WTC11 (cell line): ENCODE results near the gene PNMA8C. TPM values are rescaled to one million over a fixed set of nuclear protein-coding genes. Genes with fewer than 3 reads are reported as not detected.
A peak's percentile ranks its signal among the peaks of the same experiment; 100 is the strongest.

Experiments
- ATAC-seq: fragments of 200-7000 bp; cut with Tn5 transposase; 2 replicates; pipeline ENCODE4 v1.10.0; 2021; ENCODE audit warnings: mild to moderate bottlenecking, moderate library complexity
- CTCF ChIA-PET: fragments of 300-600 bp; sonication (Branson Sonifier 250); formaldehyde crosslinking; loops from one replicate; lab custom pipeline; 2021; ENCODE audit warnings: antibody characterized with exemption; lab: Charles Lee
- POLR2A ChIA-PET: fragments of 350-600 bp; sonication (Branson Sonifier 250); formaldehyde crosslinking; loops from one replicate; lab custom pipeline; 2021; ENCODE audit warnings: antibody characterized with exemption; lab: Charles Lee
- DNase-seq: peaks from one replicate; pipeline ENCODE4 v3.0.0; 2021; ENCODE audit warnings: low spot score
- H3K27ac Mint-ChIP-seq: 2 replicates; pipeline ENCODE4 v1.8.0; 2021; ENCODE audit warnings: mixed read lengths
- H3K27me3 Mint-ChIP-seq: 2 replicates; pipeline ENCODE4 v1.8.0; 2021; ENCODE audit warnings: low read depth, mild to moderate bottlenecking, moderate library complexity, mixed read lengths
- H3K36me3 Mint-ChIP-seq: 2 replicates; pipeline ENCODE4 v1.8.0; 2021; ENCODE audit warnings: mixed read lengths
- H3K4me1 Mint-ChIP-seq: 2 replicates; pipeline ENCODE4 v1.8.0; 2022; ENCODE audit warnings: mixed read lengths
- H3K4me3 Mint-ChIP-seq: 2 replicates; pipeline ENCODE4 v1.8.0; 2021; ENCODE audit warnings: mild to moderate bottlenecking, moderate library complexity, mixed read lengths
- H3K9me3 Mint-ChIP-seq: 2 replicates; pipeline ENCODE4 v1.8.0; 2021; ENCODE audit warnings: mixed read lengths
- ATF1 ChIP-seq: sonication (generic); formaldehyde crosslinking; IDR thresholded peaks from 2 replicates; pipeline ENCODE4 v1.8.1; 2023; ENCODE audit warnings: mild to moderate bottlenecking, moderate library complexity, missing genetic modification reagents
- EMX1 ChIP-seq: fragments of 250-450 bp; sonication (Bioruptor Pico); IDR thresholded peaks from 2 replicates; pipeline ENCODE4 v1.8.0; 2021; ENCODE audit warnings: mild to moderate bottlenecking
- FOXJ3 ChIP-seq: sonication (generic); formaldehyde crosslinking; IDR thresholded peaks from 2 replicates; pipeline ENCODE4 v1.9.0; 2021; ENCODE audit warnings: missing genetic modification reagents, mild to moderate bottlenecking, borderline replicate concordance
- JUN ChIP-seq: sonication (generic); formaldehyde crosslinking; IDR thresholded peaks from 2 replicates; pipeline ENCODE4 v1.8.0; 2023; ENCODE audit warnings: mild to moderate bottlenecking, missing genetic modification reagents
- KAT7 ChIP-seq: sonication (generic); formaldehyde crosslinking; IDR thresholded peaks from 2 replicates; pipeline ENCODE4 v1.8.1; 2023; ENCODE audit warnings: missing genetic modification reagents, mild to moderate bottlenecking, borderline replicate concordance
- NFE2L1 ChIP-seq: sonication (generic); formaldehyde crosslinking; IDR thresholded peaks from 2 replicates; pipeline ENCODE4 v1.8.1; 2023; ENCODE audit warnings: missing genetic modification reagents
- SOX15 ChIP-seq: fragments of 250-450 bp; sonication (Bioruptor Pico); IDR thresholded peaks from 2 replicates; pipeline ENCODE4 v1.9.0; 2021; ENCODE audit warnings: mild to moderate bottlenecking
- TP53 ChIP-seq: sonication (generic); formaldehyde crosslinking; IDR thresholded peaks from 2 replicates; pipeline ENCODE4 v1.8.1; 2023; ENCODE audit warnings: mild to moderate bottlenecking, missing genetic modification reagents
- ZBTB21 ChIP-seq: sonication (generic); formaldehyde crosslinking; IDR thresholded peaks from 2 replicates; pipeline ENCODE4 v1.8.1; 2023; ENCODE audit warnings: mild to moderate bottlenecking, missing genetic modification reagents, borderline replicate concordance
- ZNF317 ChIP-seq: sonication (generic); formaldehyde crosslinking; IDR thresholded peaks from 2 replicates; pipeline ENCODE4 v1.8.1; 2023; ENCODE audit warnings: low read depth, mild to moderate bottlenecking, moderate library complexity, missing genetic modification reagents, borderline replicate concordance
- ZNF416 ChIP-seq: fragments of 250-450 bp; sonication (Bioruptor Pico); IDR thresholded peaks from 2 replicates; pipeline ENCODE4 v1.9.0; 2021; ENCODE audit warnings: mild to moderate bottlenecking, inconsistent platforms
- ZNF423 ChIP-seq: fragments of 250-450 bp; sonication (Bioruptor Pico); IDR thresholded peaks from 2 replicates; pipeline ENCODE4 v2.1.2; 2022; ENCODE audit warnings: mild to moderate bottlenecking, moderate library complexity
- total RNA-seq: library from RNA; stranded (reverse); gene quantifications from 3 replicates; pipeline ENCODE4 v1.2.3, GENCODE V29; 2021
- TF ChIP-seq, protein P1 (sequence below): fragments of 250-450 bp; sonication (Bioruptor Pico); IDR thresholded peaks from 2 replicates; pipeline ENCODE4 v1.9.0; 2021; ENCODE audit warnings: mild to moderate bottlenecking
- TF ChIP-seq, protein P2 (sequence below): sonication (generic); formaldehyde crosslinking; IDR thresholded peaks from 2 replicates; pipeline ENCODE4 v1.8.0; 2022; ENCODE audit warnings: mild to moderate bottlenecking, missing genetic modification reagents
- TF ChIP-seq, protein P3 (sequence below): fragments of 250-450 bp; sonication (Bioruptor Pico); IDR thresholded peaks from 2 replicates; pipeline ENCODE4 v2.1.2; 2022; ENCODE audit warnings: mild to moderate bottlenecking, moderate library complexity
- TF ChIP-seq, protein P4 (sequence below): sonication (generic); formaldehyde crosslinking; IDR thresholded peaks from 2 replicates; pipeline ENCODE4 v1.8.1; 2022; ENCODE audit warnings: missing genetic modification reagents, borderline replicate concordance

PNMA8C gene
- total RNA-seq, 1 experiment from 2014 or later, result 1.2 TPM

DNA sequence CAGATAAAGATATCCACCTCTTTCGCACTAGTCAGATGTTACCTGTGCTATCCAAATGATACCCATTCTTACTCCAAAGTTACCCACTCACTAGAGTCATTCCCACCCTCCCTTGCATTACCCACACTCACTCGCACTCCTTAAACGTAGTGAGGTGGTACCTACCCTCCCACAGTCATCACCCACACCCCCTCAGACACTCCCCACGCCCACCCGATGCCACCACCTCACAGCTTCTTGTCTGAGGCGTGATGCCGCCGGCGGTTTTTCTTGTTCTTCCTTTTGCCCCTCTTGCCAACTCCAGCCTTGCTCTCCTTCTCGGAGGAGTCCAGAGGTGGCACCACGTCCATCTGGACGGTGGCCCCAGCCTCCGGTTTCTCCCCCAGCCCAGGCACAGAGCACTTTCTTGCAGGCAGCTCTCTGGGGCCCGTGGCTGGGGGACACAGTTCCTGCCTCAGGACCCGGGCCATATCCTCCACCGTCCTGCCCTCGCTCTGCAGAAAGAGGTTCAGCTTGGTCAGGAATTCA is 1.2 kb downstream of the PNMA8C start:
- ChIA-PET CTCF (interaction anchor here (0.9 to 2.1 kb wide), 2 partner anchors 23 to 110 kb away, joined by 5 to 6 read pairs; no protein-coding TSS in a partner anchor), POLR2A (interaction anchor here (0.6 kb wide), 1 partner anchor 8 kb away, joined by 4 read pairs; no protein-coding TSS in a partner anchor)
- Mint-ChIP-seq H3K4me3 (peak overlapping the region; percentile 87), H3K36me3 (no peaks in the 10 kb centered on the region), H3K27me3 (peaks cover 56% of the 10 kb centered on the region), H3K4me1 (peaks cover 32% of the 10 kb centered on the region), H3K9me3 (no peaks in the 10 kb centered on the region), H3K27ac (no peak overlapping the region)
- TF ChIP-seq NFE2L1 (CRISPR knock-in tag), result no peak
- no peak for TF ChIP-seq ZBTB21 (CRISPR knock-in tag)
- no peak for TF ChIP-seq EMX1 (CRISPR knock-in tag)
- TF ChIP-seq, protein P1, sequence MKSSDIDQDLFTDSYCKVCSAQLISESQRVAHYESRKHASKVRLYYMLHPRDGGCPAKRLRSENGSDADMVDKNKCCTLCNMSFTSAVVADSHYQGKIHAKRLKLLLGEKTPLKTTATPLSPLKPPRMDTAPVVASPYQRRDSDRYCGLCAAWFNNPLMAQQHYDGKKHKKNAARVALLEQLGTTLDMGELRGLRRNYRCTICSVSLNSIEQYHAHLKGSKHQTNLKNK (CRISPR knock-in tag), result no peak
- no peak for TF ChIP-seq FOXJ3 (CRISPR knock-in tag)
- no peak for TF ChIP-seq JUN (CRISPR knock-in tag)
- DNase-seq (no peak), ATAC-seq (no peak)

DNA sequence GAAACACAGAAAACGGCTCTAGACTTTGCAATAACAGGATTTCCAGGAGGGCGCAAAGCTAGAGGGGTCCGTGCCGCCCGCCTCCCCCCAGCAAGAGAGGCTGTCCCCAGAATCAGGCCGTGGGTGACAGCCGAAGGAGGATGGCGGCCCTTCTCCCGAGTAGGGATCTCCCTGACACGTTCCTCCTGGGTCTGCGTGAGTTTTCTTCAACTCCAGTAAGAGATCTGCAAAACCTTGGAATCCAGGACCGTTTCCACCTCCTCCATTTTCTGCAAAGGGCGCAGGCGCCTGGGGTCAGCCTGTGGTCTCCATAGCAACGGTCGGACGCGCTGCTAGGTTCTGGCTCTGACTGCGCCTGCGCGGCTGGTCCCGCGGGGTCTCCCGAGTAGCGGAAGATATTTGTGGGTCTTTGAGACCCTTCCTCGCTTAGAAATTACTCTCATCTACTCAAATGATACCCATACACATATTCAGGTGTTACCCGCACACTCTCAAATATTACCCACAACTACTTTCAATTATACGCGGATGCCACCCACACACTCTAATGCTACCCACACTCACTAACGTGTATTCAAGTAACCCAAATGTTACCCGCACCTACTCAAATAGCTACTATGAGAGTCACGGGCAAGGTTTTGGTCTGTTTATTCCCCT is 2.1 kb downstream of the PNMA8C start:
- H3K27ac Mint-ChIP-seq, result no peak overlapping the region
- ChIA-PET POLR2A (interaction anchor here (1.1 to 1.4 kb wide), 2 partner anchors 10 to 13 kb away, joined by 4 to 8 read pairs; partner anchors contain the start of gene CCDC8), CTCF (interaction anchor here (1.1 to 2.1 kb wide), 6 partner anchors 11 to 327 kb away, joined by 4 to 6 read pairs (median 6); no protein-coding TSS in a partner anchor)
- TF ChIP-seq, protein P2, sequence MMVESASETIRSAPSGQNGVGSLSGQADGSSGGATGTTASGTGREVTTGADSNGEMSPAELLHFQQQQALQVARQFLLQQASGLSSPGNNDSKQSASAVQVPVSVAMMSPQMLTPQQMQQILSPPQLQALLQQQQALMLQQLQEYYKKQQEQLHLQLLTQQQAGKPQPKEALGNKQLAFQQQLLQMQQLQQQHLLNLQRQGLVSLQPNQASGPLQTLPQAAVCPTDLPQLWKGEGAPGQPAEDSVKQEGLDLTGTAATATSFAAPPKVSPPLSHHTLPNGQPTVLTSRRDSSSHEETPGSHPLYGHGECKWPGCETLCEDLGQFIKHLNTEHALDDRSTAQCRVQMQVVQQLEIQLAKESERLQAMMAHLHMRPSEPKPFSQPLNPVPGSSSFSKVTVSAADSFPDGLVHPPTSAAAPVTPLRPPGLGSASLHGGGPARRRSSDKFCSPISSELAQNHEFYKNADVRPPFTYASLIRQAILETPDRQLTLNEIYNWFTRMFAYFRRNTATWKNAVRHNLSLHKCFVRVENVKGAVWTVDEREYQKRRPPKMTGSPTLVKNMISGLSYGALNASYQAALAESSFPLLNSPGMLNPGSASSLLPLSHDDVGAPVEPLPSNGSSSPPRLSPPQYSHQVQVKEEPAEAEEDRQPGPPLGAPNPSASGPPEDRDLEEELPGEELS (CRISPR knock-in tag), result no peak
- TF ChIP-seq ZNF423 (CRISPR knock-in tag) (no peak), NFE2L1 (CRISPR knock-in tag) (no peak), ZNF416 (CRISPR knock-in tag) (no peak), TP53 (CRISPR knock-in tag) (no peak), SOX15 (CRISPR knock-in tag) (no peak), FOXJ3 (CRISPR knock-in tag) (no peak), ATF1 (CRISPR knock-in tag) (no peak), ZNF317 (CRISPR knock-in tag) (no peak), KAT7 (CRISPR knock-in tag) (no peak)
- TF ChIP-seq, protein P3, sequence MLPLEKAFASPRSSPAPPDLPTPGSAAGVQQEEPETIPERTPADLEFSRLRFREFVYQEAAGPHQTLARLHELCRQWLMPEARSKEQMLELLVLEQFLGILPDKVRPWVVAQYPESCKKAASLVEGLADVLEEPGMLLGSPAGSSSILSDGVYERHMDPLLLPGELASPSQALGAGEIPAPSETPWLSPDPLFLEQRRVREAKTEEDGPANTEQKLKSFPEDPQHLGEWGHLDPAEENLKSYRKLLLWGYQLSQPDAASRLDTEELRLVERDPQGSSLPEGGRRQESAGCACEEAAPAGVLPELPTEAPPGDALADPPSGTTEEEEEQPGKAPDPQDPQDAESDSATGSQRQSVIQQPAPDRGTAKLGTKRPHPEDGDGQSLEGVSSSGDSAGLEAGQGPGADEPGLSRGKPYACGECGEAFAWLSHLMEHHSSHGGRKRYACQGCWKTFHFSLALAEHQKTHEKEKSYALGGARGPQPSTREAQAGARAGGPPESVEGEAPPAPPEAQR (CRISPR knock-in tag), result no peak
- TF ChIP-seq, protein P4, sequence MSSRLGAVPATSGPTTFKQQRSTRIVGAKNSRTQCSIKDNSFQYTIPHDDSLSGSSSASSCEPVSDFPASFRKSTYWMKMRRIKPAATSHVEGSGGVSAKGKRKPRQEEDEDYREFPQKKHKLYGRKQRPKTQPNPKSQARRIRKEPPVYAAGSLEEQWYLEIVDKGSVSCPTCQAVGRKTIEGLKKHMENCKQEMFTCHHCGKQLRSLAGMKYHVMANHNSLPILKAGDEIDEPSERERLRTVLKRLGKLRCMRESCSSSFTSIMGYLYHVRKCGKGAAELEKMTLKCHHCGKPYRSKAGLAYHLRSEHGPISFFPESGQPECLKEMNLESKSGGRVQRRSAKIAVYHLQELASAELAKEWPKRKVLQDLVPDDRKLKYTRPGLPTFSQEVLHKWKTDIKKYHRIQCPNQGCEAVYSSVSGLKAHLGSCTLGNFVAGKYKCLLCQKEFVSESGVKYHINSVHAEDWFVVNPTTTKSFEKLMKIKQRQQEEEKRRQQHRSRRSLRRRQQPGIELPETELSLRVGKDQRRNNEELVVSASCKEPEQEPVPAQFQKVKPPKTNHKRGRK (CRISPR knock-in tag), result no peak
- ATAC-seq, result peak; percentile 74
- H3K4me3 Mint-ChIP-seq, result peak overlapping the region; percentile 87
- H3K4me1 Mint-ChIP-seq, result peaks cover 30% of the 10 kb centered on the region
- no peaks in the 10 kb centered on the region for H3K36me3 Mint-ChIP-seq
- peak; percentile 87 for DNase-seq
- peaks cover 56% of the 10 kb centered on the region for H3K27me3 Mint-ChIP-seq
- no peaks in the 10 kb centered on the region for H3K9me3 Mint-ChIP-seq
